CD4-positive, alpha-beta T cell treated with Interleukin-10 for 1 hour (primary cell): Measurements from ENCODE around the gene OPN3.

ENCODE experiments used
- DNase-seq: peaks from one replicate; pipeline ENCODE4 v3.0.0-alpha.2; 2020

OPN3 gene

GRCh38 chr1:241615043-241615974 is 24.9 kb downstream of the OPN3 start:
- DNase-seq, result no peak

GRCh38 chr1:241614572-241614971 is 25.6 kb downstream of the OPN3 start:
- no peak for DNase-seq

GRCh38 chr1:241614144-241614543 is 26.0 kb downstream of the OPN3 start:
- DNase-seq, result no peak

- DNase-seq, result no peak
These were observed 27.4 kb downstream of the OPN3 start for GRCh38 chr1:241612533-241613477.

GRCh38 chr1:241611736-241612135 is 28.4 kb downstream of the OPN3 start:
- DNase-seq, result no peak

- DNase-seq, result peak; percentile 72
These were observed 29.1 kb downstream of the OPN3 start for GRCh38 chr1:241611063-241611462.

- no peak for DNase-seq
These were observed 29.9 kb downstream of the OPN3 start for GRCh38 chr1:241610056-241610815.

GRCh38 chr1:241608379-241609033 is 31.7 kb downstream of the OPN3 start:
- no peak for DNase-seq

- DNase-seq, result no peak
These were observed 32.7 kb downstream of the OPN3 start for GRCh38 chr1:241607497-241607896.

GRCh38 chr1:241606544-241606943 is 33.6 kb downstream of the OPN3 start:
- DNase-seq, result no peak

GRCh38 chr1:241605146-241605805 is 34.9 kb downstream of the OPN3 start:
- DNase-seq, result no peak

GRCh38 chr1:241603731-241604245 is 36.4 kb downstream of the OPN3 start:
- no peak for DNase-seq

GRCh38 chr1:241600496-241600901 is 39.7 kb downstream of the OPN3 start:
- no peak for DNase-seq

- no peak for DNase-seq
These were observed 41.9 kb downstream of the OPN3 start for GRCh38 chr1:241598249-241598648.

GRCh38 chr1:241596633-241597032 is 43.5 kb downstream of the OPN3 start:
- DNase-seq, result no peak

GRCh38 chr1:241593186-241593585 is 47.0 kb downstream of the OPN3 start:
- no peak for DNase-seq

- no peak for DNase-seq
These were observed 47.8 kb downstream of the OPN3 start for GRCh38 chr1:241592273-241592958.

GRCh38 chr1:241591736-241592135 is 48.4 kb downstream of the OPN3 start:
- no peak for DNase-seq

GRCh38 chr1:241591317-241591716 is 48.9 kb downstream of the OPN3 start:
- DNase-seq, result no peak

GRCh38 chr1:241590719-241591118 is 49.5 kb downstream of the OPN3 start:
- no peak for DNase-seq

GRCh38 chr1:241589521-241589920 is 50.6 kb downstream of the OPN3 start:
- DNase-seq, result no peak
